Measurements from ENCODE around the gene CYP3A4. TPM values are rescaled to one million over a fixed set of nuclear protein-coding genes. Genes with fewer than 3 reads are reported as not detected.
A peak's percentile ranks its signal among the peaks of the same experiment; 100 is the strongest.

Gene CYP3A4
- total RNA-seq, 1 experiment from 2014 or later, result not detected

- no peak overlapping the region for H2BK120ac ChIP-seq (ENCODE audit: low read depth, low read length, poor library complexity, severe bottlenecking)
- Mint-ChIP-seq H3K27ac (no peak overlapping the region), H3K27me3 (ENCODE audit: low read depth) (peaks cover 11% of the 10 kb centered on the region), H3K36me3 (ENCODE audit: insufficient read depth in 1 of 3, low read depth in 3 of 3) (no peaks in the 10 kb centered on the region), H3K9me3 (no peaks in the 10 kb centered on the region), H3K4me1 (peaks cover 2 to 4% of the 10 kb centered on the region in 2 experiments; a peak in 1 of 4 replicates), H3K4me3 (no peak overlapping the region)
- no peaks in the 10 kb centered on the region for H3K79me2 ChIP-seq (ENCODE audit: insufficient read depth, low read length)
- no peak overlapping the region for H3K23ac ChIP-seq (ENCODE audit: insufficient read length, low read depth, low read length)
- no peaks in the 10 kb centered on the region for H4K20me1 ChIP-seq (ENCODE audit: control insufficient read depth, insufficient read depth, insufficient read length)
- no peak overlapping the region for H2BK15ac ChIP-seq (ENCODE audit: low read depth, low read length)
- DNase-seq, result no peak
- H3K79me1 ChIP-seq (ENCODE audit: insufficient read depth, low read depth, low read length, poor library complexity, severe bottlenecking), result no peaks in the 10 kb centered on the region
- no peak overlapping the region for H3K9ac ChIP-seq (ENCODE audit: extremely low read depth, insufficient read length, low read length)
- H3K27ac ChIP-seq (ENCODE audit: insufficient read length, low read depth, low read length), result no peak overlapping the region
- no CpG with 5 or more reads among the region's 3 CpGs for WGBS (ENCODE audit: extremely low coverage, insufficient read length, low lambda C conversion rate)
- H2BK5ac ChIP-seq (ENCODE audit: insufficient read length, low read length), result no peak overlapping the region
- no peaks in the 10 kb centered on the region for H3K23me2 ChIP-seq (ENCODE audit: insufficient read length, low read depth, low read length, poor library complexity, severe bottlenecking)
- H4K91ac ChIP-seq (ENCODE audit: insufficient read length, low read depth, low read length), result no peak overlapping the region
- no peak overlapping the region for H3K4me2 ChIP-seq (ENCODE audit: insufficient read depth, insufficient read length, low read length)
- H2BK20ac ChIP-seq (ENCODE audit: low read depth, low read length, poor library complexity, severe bottlenecking), result peak overlapping the region; percentile 26
- no peak overlapping the region for H4K5ac ChIP-seq (ENCODE audit: insufficient read length, low read depth, low read length)
- H3K27me3 ChIP-seq (ENCODE audit: insufficient read depth, low read length), result no peaks in the 10 kb centered on the region
- TF ChIP-seq CTCF (conservative IDR thresholded peaks at IDR 0.05), result no peak
- H3K14ac ChIP-seq (ENCODE audit: insufficient read depth, low read length), result no peak overlapping the region
- H2AFZ ChIP-seq (ENCODE audit: low read length), result no peak overlapping the region
- no peak overlapping the region for H4K8ac ChIP-seq (replicated peaks; ENCODE audit: insufficient read length, low read depth, low read length)
- no peak overlapping the region for H2BK12ac ChIP-seq (ENCODE audit: insufficient read length, low read depth, low read length)
- no peak overlapping the region for H3T11ph ChIP-seq (ENCODE audit: low read length)
- no peak overlapping the region for H3K18ac ChIP-seq (ENCODE audit: insufficient read length, low read depth, low read length)
- H3K56ac ChIP-seq (ENCODE audit: insufficient read length, low read depth, low read length), result no peak overlapping the region
- H3K9me3 ChIP-seq (ENCODE audit: control insufficient read depth, low read depth, low read length), result no peaks in the 10 kb centered on the region
- no peak overlapping the region for H2AK5ac ChIP-seq (ENCODE audit: insufficient read length, low read length)
- H3K4ac ChIP-seq (ENCODE audit: low read depth, low read length), result no peak overlapping the region
- H3K4me1 ChIP-seq (ENCODE audit: insufficient read depth, low read length), result no peaks in the 10 kb centered on the region
Observed at GRCh38 chr7:99824091-99824490, 40.1 kb upstream of the CYP3A4 start.
